Adipocyte (in vitro differentiated cells): ENCODE data around the gene ESR2.
A peak's percentile ranks its signal among the peaks of the same experiment; 100 is the strongest.

Experiments
- DNase-seq: peaks from one replicate; pipeline ENCODE4 v3.0.0-alpha.2; 2015; ENCODE audit warnings: low read depth
- H3K27me3 ChIP-seq: replicated peaks from 2 replicates; pipeline ENCODE4 v1.7.0; 2013; ENCODE audit warnings: mild to moderate bottlenecking, low read length, moderate library complexity; ENCODE audit not compliant: control insufficient read depth, insufficient read depth
- H3K36me3 ChIP-seq: 2 replicates; pipeline ENCODE4 v1.7.0; 2013; ENCODE audit warnings: low read length, mild to moderate bottlenecking, moderate library complexity; ENCODE audit not compliant: control insufficient read depth, insufficient read depth, severe bottlenecking
- H3K4me1 ChIP-seq: 2 replicates; pipeline ENCODE4 v1.7.0; 2013; ENCODE audit warnings: mild to moderate bottlenecking, low read length, moderate library complexity; ENCODE audit not compliant: control insufficient read depth, insufficient read depth
- H3K4me3 ChIP-seq: 2 replicates; pipeline ENCODE4 v1.7.0; 2013; ENCODE audit warnings: mild to moderate bottlenecking, low read length, moderate library complexity
- H3K9ac ChIP-seq: 2 replicates; pipeline ENCODE4 v1.7.0; 2013; ENCODE audit warnings: mild to moderate bottlenecking, low read length, moderate library complexity
- H3K9me3 ChIP-seq: 2 replicates; pipeline ENCODE4 v1.7.0; 2013; ENCODE audit warnings: mild to moderate bottlenecking, low read length, moderate library complexity; ENCODE audit not compliant: control insufficient read depth

ESR2 gene

GRCh38 chr14:64178814-64179213 lies 115.4 kb downstream of the ESR2 start:
- Histone ChIP-seq H3K9ac (no peak overlapping the region), H3K4me3 (no peak overlapping the region), H3K36me3 (peaks cover 33% of the 10 kb centered on the region), H3K27me3 (no peaks in the 10 kb centered on the region), H3K9me3 (no peaks in the 10 kb centered on the region), H3K4me1 (no peaks in the 10 kb centered on the region)
- no peak for DNase-seq

- Histone ChIP-seq H3K27me3 (no peaks in the 10 kb centered on the region), H3K4me1 (no peaks in the 10 kb centered on the region), H3K36me3 (peaks cover 38% of the 10 kb centered on the region), H3K4me3 (no peak overlapping the region), H3K9ac (no peak overlapping the region), H3K9me3 (no peaks in the 10 kb centered on the region)
- no peak for DNase-seq
These were observed 117.8 kb downstream of the ESR2 start for GRCh38 chr14:64176330-64176729.

GRCh38 chr14:64174922-64175782 lies 119.0 kb downstream of the ESR2 start:
- no peaks in the 10 kb centered on the region for H3K9me3 ChIP-seq
- no peaks in the 10 kb centered on the region for H3K4me1 ChIP-seq
- no peaks in the 10 kb centered on the region for H3K27me3 ChIP-seq
- peaks cover 48% of the 10 kb centered on the region for H3K36me3 ChIP-seq
- no peak for DNase-seq
- no peak overlapping the region for H3K9ac ChIP-seq
- H3K4me3 ChIP-seq = no peak overlapping the region

- peaks cover 54% of the 10 kb centered on the region for H3K36me3 ChIP-seq
These were observed 124.0 kb downstream of the ESR2 start for GRCh38 chr14:64170181-64170580.

GRCh38 chr14:64159588-64159987 lies 134.6 kb downstream of the ESR2 start:
- H3K9ac ChIP-seq = no peak overlapping the region
- no peaks in the 10 kb centered on the region for H3K27me3 ChIP-seq
- H3K4me1 ChIP-seq = peaks cover 4% of the 10 kb centered on the region
- DNase-seq = no peak
- H3K9me3 ChIP-seq = no peaks in the 10 kb centered on the region
- no peak overlapping the region for H3K4me3 ChIP-seq
- H3K36me3 ChIP-seq = peaks cover 49% of the 10 kb centered on the region

More at GRCh38 chr14:64170181-64170580, 124.0 kb downstream of the ESR2 start:
- Histone ChIP-seq H3K4me1 (no peaks in the 10 kb centered on the region), H3K9me3 (no peaks in the 10 kb centered on the region), H3K4me3 (no peak overlapping the region), H3K9ac (no peak overlapping the region), H3K27me3 (no peaks in the 10 kb centered on the region)
- DNase-seq = no peak

GRCh38 chr14:64158608-64159007 lies 135.6 kb downstream of the ESR2 start:
- no peaks in the 10 kb centered on the region for H3K9me3 ChIP-seq
- no peak overlapping the region for H3K9ac ChIP-seq
- no peak for DNase-seq
- no peaks in the 10 kb centered on the region for H3K27me3 ChIP-seq
- peaks cover 4% of the 10 kb centered on the region for H3K4me1 ChIP-seq
- peaks cover 54% of the 10 kb centered on the region for H3K36me3 ChIP-seq
- no peak overlapping the region for H3K4me3 ChIP-seq

GRCh38 chr14:64149921-64150320 lies 144.2 kb downstream of the ESR2 start:
- Histone ChIP-seq H3K9me3 (no peaks in the 10 kb centered on the region), H3K36me3 (peaks cover 35% of the 10 kb centered on the region), H3K27me3 (no peaks in the 10 kb centered on the region), H3K9ac (no peak overlapping the region), H3K4me1 (no peaks in the 10 kb centered on the region), H3K4me3 (no peak overlapping the region)
- no peak for DNase-seq

GRCh38 chr14:64147126-64147790 lies 146.9 kb downstream of the ESR2 start:
- Histone ChIP-seq H3K27me3 (no peaks in the 10 kb centered on the region), H3K4me3 (no peak overlapping the region), H3K4me1 (no peaks in the 10 kb centered on the region), H3K9ac (no peak overlapping the region), H3K36me3 (peaks cover 40% of the 10 kb centered on the region), H3K9me3 (no peaks in the 10 kb centered on the region)
- peak; percentile 19 for DNase-seq

GRCh38 chr14:64137657-64138290 lies 156.4 kb downstream of the ESR2 start:
- Histone ChIP-seq H3K4me1 (no peaks in the 10 kb centered on the region), H3K27me3 (no peaks in the 10 kb centered on the region), H3K4me3 (no peak overlapping the region), H3K9ac (no peak overlapping the region), H3K9me3 (no peaks in the 10 kb centered on the region), H3K36me3 (peaks cover 50% of the 10 kb centered on the region)
- DNase-seq = no peak

- DNase-seq = no peak
- Histone ChIP-seq H3K9ac (no peak overlapping the region), H3K9me3 (no peaks in the 10 kb centered on the region), H3K36me3 (peaks cover 75% of the 10 kb centered on the region), H3K4me3 (no peak overlapping the region), H3K27me3 (no peaks in the 10 kb centered on the region), H3K4me1 (no peaks in the 10 kb centered on the region)
These were observed 167.6 kb downstream of the ESR2 start for GRCh38 chr14:64126548-64126947.

GRCh38 chr14:64125270-64125669 lies 168.9 kb downstream of the ESR2 start:
- Histone ChIP-seq H3K4me3 (no peak overlapping the region), H3K4me1 (no peaks in the 10 kb centered on the region), H3K9me3 (no peaks in the 10 kb centered on the region), H3K9ac (no peak overlapping the region), H3K27me3 (no peaks in the 10 kb centered on the region), H3K36me3 (peaks cover 74% of the 10 kb centered on the region)
- no peak for DNase-seq
